Measurements from ENCODE around the gene LRRC56.

LRRC56 gene

DNA sequence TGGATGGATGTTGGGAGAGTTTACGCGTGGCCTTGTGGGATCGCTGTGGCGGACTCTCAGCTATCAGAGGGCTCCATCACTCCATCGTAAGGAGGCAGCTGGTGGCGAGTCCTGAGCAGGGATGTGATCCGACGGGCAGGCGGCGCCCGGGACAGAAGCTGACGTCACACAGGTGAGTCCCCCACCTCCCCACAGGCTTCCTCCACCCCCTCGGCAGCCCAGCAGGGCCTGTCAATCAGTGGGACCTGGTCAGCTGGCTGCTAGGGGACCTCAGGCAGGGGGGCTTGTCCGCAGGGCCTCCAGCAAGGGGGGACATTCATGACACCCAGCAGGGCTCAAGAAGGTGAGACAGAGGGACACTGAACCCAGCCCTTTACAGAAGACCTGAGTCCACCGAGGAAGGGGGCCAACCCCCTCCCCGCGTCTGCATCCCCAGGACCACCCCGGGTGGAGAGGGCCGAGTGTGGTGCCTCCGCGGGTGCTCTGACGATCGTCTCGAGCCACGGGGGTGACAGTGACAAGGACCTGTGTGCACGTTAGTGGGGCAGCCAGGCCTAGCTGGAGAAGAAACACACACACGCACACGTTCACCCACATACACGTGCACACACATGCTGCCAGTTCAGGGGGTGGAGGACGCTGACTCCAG lies 9.0 kb upstream of the LRRC56 start:
- DNase-seq, result no peak

DNA sequence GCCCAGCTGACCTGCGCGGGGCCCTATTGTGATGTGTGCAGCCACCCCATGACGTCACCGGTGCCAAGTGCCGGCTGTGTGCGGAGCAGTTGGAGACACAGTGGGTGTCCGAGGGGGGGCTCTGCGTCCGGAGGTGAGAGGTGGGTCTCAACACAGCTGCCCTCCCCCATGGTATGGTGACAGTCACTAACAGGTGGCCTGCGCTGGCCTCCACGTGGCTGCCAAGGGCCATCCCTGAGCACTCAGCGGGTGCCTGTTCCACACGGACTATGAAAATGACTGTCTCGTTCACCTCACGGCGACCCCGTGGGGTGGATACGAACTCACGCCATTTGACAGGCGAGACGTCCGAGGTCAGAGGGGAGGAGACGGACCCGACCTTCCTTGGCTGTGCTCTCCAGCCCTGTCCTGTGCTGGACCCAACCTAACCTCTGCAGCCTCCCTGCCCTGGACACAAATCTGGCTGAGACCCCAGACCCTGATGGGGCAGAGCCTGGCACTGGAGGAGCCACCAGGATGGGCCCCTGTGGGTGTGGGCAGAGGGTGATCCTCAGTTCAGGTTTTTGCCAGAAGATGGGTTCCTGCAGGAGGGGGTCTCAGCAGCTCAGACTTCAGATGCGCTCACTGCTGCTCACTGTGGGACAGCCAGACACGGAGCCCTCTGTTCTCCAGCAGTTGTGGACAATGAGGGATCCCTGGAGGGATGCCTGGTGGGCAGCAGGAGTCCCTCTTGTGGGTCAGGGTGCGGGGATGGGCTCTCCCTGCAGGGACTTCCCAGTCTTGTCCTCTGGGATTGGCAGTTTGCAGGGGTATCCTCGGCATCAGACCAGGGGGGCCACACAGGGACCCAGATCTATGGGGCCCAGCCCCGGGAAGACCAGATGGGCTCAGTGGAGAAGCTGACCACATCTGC lies 8.3 kb upstream of the LRRC56 start:
- peak in 1 of 2 experiments; percentile 24 for DNase-seq

DNA sequence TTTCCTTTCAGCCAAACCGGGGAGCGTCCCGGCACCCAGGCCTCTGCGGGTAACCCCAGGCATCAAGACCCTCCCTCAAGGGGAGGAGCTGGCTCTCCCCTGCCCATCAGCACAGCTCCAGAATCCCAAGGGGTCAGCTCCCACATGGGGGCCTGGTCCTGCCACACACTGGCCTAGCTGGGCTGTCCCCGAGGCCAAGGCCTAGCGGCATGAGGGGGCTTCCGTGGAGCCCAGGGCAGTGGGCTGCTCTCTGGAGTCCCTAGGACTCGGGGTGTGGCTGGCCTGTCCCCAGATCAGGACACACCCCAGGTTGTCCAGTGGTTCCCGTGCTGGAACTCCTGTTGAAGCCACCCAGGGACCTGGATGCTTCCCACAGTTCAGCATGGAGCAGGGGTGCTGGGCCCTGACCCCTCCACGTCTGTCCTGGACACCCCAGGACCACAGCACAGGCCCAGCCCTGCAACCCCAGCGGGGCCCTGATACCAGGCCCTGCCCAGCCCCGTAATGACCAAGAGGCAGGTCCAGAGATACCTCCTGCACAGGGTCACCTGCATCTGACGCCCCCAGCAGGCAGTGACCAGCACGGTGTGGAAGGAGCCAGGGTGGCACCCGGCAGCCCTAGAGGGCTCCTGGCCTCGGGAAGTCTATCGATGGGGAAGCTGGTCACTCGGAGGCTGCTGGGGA lies 7.5 kb upstream of the LRRC56 start:
- no peak for DNase-seq

GRCh38 chr11:530960-531831 lies 6.1 kb upstream of the LRRC56 start:
- no peak for DNase-seq

- no peak for DNase-seq
Observed at GRCh38 chr11:531919-532526, 5.3 kb upstream of the LRRC56 start.

- DNase-seq, result no peak
Observed at GRCh38 chr11:532527-532985, 4.8 kb upstream of the LRRC56 start.

GRCh38 chr11:532986-533585 lies 4.2 kb upstream of the LRRC56 start:
- DNase-seq, result no peak

DNA sequence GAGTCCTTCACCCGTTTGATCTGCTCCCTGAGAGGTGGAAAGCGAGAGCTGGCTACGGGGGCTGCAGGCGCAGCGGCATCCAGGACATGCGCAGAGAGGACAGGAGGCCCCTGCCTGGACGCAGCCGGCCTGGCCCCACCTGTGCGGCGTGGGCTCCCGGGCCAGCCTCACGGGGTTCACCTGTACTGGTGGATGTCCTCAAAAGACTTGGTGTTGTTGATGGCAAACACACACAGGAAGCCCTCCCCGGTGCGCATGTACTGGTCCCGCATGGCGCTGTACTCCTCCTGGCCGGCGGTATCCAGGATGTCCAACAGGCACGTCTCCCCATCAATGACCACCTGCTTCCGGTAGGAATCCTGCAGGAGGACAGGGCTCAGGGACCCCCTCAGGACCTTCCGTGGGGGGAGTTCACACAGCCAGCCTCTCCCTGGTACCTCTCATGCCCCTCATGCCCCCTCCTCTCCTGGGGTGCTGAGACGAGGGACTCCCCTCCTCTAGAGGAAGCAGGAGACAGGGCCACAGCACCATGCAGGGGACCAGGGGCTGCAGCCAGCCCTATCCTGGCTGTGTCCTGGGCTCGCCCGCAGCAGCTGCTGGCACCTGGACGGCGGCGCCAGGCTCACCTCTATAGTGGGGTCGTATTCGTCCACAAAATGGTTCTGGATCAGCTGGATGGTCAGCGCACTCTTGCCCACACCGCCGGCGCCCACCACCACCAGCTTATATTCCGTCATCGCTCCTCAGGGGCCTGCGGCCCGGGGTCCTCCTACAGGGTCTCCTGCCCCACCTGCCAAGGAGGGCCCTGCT lies 3.5 kb upstream of the LRRC56 start:
- no peak for DNase-seq

DNA sequence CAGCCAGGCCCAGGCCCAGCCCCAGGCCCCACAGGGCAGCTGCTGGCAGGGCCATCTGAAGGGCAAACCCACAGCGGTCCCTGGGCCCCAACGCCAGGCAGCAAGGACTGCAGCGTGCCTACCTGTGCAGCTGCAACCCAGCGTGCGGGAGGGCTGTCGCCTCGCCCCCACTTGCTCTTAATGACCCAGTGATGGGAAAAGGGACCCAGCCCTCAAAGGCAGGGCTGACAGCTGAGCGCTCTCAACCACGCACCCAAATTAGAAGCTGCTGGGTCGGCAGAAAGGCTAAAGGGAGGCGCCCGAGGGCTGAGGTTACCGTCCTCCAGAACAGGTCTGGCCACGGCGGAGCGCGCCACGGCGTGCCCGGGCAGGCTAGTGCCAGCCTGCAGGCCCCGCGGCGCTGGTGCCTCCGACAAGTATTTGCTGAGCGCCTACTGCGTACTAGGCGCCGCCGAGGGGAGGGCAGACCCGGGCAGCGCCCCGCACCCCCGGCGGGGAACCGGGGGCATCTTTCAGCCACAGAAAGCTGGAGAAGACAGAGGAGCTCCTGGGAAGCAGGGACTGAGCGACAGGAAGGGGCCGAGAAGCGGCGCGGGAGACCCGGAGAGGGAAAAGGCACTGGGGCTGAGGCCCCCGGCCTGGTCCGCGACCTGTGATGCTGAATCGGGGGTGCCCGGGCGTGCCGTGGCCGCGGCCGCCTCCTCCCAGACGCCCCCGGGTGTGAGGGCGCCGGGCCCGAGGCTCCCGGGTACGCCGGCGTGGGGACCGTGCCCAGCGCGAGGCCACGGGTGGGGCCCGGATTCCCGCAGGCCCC lies 2.7 kb upstream of the LRRC56 start:
- DNase-seq, result no peak

GRCh38 chr11:535210-535518 lies 2.2 kb upstream of the LRRC56 start:
- DNase-seq, result no peak

DNA sequence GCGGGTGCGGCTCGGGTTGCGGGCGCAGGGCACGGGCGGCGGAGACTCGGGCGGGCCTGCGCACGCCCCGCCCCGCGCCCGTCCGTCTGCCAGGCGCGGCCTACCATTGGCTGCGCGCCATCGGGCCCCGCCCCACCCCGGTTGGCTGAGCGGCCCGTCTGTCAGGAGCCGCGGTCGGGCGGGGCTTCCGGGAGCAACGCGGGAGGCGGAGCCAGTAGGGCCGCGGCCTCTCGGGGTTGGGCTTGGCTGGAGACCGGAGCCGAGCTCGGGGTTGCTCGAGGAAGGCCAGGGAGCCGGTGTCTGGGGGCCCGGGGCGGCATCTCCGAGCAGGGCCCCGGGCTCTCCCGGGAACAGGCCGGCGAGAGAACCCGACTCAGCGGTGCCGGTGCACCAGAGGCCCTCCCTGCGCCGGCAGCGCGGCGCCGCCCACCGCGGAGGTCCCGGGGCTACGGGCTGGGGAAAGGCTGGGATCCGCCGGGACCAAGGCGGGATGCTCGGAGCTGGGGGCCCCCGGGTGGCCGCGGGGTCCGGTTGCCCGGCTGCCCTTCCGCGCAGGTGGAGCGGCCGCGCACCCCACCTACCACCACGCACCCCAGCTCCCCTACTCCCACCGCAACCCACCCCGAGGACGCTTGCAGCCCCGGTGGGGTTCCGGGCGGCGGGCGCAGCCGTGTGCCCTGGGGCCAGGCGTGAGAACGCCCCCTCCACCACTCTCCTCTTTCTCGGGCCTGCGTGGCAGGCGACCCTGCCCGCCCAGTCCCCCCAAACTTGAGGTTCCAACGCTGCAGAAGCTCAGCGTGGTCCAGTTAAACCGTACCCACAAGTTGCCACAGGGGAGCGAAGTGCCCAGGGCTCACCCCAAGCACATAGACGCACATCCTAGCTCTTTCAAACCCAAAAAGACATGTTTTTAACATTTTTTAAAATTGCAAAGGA lies 1.5 kb upstream of the LRRC56 start, which contains the start of gene HRAS:
Gene HRAS (minus strand): TSS at position 58 of the 936 bp plus-strand sequence.
- DNase-seq, result peak; percentile 65 to 88

DNA sequence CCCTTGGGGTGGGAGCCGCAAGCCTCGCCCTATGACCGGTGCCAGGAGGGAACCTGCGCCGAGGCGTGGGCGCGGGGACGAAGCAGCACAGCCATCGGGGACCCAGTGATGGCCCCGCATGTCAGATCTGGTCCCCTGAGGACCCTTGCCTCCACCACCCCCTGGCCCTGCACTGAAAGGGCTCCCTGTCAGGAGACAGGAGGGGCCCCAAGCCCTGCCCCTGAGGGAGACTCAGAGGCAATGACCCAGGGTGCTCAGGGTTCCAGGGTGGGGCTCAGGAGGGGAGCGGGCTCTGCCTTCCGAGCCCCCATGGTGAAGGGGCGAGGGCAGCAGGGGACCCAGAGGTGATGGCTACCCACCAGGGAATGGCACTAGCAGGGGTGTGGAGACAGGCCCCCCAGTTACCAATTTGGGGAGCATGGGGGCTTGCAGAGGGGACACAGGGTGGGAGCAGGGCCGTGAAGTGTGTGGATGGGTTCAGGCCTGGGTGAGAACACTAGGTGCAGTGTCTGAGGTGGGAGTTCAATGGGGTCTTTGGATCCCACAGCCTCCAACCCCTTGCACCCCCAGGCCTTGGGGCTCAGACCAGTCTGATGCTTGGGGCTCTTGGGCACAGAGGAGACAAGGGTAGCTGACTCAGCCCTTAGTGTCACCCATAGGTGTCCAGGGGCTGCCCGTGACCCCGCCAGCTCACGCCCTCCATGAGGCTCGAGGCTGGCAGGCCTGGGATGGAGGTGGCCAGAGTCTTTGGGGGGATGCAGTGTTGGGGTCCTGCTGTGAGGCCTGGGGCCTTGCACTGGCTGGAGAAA lies 499 bp downstream of the LRRC56 start:
- DNase-seq, result no peak

DNA sequence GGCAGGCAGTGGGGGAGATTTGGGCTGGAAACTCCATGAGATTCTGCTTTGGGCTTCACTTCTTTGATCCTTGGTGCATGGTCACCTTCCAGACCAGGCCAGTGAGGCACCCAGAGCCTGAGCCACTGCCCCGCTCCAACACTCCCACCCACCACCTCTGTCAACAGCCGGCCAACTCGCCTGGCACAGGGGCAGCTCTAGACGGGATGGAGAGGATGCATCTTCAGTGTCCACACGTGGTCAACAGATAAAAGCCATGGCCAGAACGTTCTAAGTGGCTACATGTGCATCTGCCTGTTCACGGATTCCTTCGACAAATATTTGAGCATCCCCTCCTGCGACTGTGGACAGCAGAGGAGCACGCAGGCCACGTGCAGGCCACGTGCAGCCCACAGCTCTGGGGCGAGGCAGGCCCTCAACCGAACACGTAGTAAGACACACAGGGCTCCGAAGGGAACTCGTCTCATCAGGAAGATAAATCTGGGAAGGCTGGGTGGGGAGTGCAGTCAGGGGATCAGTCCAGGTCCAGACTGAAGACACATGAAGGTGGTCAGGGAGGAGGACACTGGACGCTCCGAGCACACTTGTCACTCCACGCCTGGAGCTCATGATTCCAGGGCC lies 1.2 kb downstream of the LRRC56 start:
- DNase-seq, result no peak

GRCh38 chr11:539971-540481 lies 2.7 kb downstream of the LRRC56 start:
- DNase-seq, result no peak

GRCh38 chr11:540583-541432 lies 3.5 kb downstream of the LRRC56 start:
- no peak for DNase-seq

DNA sequence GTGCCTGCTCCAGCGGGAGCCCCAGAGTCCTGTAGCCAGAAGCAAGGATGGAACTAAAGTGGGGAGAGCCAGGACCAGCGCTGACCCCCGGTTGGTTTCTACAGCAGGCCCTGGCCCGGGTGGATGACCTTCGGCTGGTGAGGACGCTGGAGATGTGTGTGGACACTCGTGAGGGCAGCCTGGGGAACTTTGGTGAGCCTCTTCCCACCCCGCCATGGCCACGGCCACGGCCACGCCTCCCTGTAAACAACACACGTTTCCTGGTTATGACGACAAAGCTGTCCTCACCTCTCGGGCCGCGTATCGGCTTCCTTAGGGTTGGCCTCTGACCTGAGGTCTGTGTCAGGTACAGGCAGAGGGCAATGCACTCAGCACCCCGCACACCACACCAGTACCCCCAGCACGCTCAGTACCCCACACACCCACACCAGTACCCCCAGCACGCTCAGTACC lies 4.1 kb downstream of the LRRC56 start:
- no peak for DNase-seq

All from NCI-H524 (cell line).